AG08395 (cell line): ENCODE measurements around the gene RAPGEF1.

ENCODE experiments used
- DNase-seq: peaks from one replicate; pipeline ENCODE4 v3.0.0; 2012; ENCODE audit warnings: mixed read lengths, low spot score

RAPGEF1 gene

DNA sequence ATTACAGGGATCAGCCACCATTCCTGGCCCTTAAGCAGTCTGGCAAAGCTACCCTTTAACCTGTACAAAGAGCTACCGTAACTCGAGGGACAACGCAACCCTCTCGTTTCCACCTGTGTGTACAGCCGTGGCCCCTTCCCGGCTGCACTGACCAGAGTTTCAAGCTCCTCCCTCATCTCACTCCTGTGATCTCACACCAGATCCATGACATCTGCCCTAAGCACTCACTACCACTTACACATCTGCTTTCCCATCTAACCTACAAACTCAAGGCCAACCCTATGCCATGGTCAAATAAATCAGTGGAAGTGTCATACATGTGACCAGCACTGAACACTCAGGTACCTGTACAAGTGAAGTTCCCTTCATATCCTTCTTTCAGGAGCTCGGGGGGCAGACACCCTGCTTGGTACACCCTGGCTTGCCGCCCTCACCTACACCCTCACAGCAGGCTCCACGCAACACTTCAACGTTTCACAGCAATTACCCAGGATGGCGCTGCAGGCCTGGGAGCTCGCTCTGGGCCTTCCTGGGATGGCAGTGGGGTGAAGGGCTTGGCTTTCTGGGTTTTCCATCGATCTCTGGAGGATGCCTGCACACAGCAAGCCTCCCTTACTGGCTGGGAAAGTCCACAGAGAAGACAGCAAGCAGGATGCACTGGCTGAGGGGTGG is 132.8 kb downstream of the RAPGEF1 start:
- DNase-seq: no peak

DNA sequence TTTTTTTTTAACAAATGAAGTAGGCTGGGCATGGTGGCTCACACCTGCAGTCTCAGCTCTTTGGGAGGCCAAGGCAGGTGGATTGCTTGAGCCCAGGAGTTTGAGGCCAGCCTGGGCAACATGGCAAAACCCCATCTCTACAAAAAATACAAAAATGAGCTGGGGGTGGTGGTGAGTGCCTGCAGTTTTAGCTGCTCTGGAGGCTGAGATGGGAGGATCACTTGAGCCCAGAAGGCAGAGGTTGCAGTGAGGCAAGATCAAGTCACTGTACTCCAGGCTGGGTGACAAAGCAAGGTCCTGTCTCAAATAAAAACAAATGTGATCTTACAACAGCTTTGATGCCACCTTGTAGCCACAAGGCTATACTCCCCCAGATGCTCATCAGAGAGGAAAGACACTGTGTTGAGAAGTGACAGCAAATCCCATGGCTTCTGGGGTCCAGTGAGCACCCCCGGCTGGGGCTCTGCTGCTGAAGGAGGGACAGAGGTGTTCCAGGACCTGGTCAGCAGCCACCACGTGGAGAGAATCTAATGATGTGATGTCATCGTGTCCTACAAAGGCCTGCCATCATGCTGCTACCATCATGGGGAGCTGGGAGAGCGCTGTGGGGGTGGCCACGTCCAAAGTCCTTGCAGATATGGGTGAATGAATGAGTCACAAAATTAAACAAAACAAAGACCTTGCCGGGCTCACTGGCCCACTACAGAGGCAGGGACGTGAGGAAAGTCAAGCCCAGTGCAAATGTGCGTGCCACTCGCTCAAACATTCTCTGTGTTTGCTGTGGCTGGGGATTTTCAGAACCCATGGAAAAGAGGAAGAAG is 133.9 kb downstream of the RAPGEF1 start:
- DNase-seq: no peak

DNA sequence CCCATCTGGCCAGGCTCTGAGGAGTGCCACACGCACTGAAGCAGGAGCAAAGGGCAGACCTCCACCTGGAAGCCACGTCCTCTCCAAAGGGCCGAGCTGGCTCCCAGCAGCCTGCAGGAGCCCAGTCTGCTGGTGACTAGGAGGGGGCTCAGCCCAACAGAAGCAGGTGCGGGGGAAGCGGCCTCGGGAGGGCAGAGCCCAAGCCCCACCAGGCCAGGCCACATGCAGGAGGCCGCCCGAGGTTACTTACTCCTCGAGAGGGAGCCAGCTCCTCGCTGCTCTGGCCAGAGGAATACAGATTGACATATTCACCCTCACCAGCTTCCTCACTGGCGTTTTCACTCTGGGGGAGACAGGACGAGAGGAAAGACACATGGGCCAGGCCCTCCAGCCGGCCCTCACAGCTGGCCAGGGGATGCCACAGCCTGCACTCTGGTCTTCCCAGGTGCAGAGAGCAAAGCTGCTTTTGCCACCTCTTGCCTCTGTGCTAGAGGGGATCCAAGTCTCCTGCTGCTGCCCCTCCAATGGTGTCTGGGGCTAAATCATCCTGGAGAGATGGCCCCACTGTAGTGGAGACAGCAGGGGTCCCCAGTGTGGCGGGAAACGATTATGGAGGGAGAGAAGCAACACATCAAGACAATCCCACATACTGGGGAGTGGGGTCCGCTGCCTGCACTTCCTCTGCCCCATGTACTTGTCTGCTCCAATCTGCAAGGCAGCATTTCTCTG is 136.0 kb downstream of the RAPGEF1 start:
- no peak for DNase-seq

- no peak for DNase-seq
Observed at GRCh38 chr9:131603199-131603598, 136.7 kb downstream of the RAPGEF1 start.

- DNase-seq: no peak
Observed at GRCh38 chr9:131601683-131602181, 138.1 kb downstream of the RAPGEF1 start.

DNA sequence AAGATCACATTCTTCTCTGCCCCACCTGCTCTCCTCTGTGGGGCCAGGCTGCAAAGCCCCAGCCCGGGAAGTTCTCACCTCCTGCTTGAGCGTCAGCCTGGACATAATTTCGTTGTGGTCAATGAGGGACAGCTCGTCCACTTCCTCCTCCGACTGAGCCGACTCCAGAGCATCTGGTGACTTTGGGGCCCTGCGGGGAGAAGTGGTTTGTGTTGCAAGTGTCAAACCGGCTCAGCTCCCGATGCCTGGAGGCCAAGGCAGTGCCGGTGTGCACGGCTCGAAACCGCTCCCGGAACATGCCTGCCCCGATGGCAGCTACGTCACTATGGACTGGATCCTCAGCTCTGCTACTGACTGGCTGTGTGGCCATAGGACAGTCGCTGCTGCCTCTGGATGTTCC is 141.8 kb downstream of the RAPGEF1 start:
- no peak for DNase-seq

GRCh38 chr9:131597246-131597645 is 142.6 kb downstream of the RAPGEF1 start:
- no peak for DNase-seq

GRCh38 chr9:131596430-131596743 is 143.5 kb downstream of the RAPGEF1 start:
- DNase-seq: no peak

GRCh38 chr9:131595696-131596429 is 144.0 kb downstream of the RAPGEF1 start:
- DNase-seq: no peak

DNA sequence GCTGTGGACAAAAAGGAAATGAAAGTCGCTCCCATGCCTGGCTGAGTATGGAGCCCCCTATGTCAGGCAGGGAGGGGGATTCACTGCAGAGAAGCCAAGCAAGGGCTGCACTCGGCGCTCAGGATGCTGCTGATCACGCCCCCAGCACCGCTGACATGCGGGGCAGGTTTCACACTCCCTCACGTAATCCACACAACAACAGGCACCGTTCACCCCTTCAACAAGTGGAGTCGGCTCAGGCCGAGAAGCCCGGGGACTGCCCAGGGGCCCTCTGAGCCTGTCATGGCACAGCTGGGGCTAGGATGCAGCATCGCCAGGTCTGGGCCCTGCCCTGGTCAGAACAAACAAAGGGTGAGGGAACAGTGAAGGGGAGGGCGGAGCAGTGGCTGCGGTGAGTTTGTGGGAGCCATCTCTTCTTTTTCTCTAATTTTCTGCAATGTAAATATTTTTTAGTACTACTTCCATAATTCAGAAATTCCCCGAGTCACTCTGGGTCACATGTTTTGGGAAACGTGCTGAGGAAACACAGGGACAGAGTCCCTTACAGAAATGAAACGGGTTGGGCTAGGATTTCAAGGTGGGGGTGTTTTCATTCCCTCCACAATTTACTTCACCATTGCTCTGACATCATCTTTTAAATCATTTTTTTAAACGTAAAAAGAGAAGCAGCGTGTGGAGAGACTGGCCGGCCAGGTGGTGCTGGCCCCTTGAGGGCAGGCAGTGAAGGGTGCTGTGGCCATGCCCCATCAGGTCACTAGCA is 144.8 kb downstream of the RAPGEF1 start:
- DNase-seq: no peak

GRCh38 chr9:131593936-131594665 is 145.8 kb downstream of the RAPGEF1 start:
- DNase-seq: no peak

DNA sequence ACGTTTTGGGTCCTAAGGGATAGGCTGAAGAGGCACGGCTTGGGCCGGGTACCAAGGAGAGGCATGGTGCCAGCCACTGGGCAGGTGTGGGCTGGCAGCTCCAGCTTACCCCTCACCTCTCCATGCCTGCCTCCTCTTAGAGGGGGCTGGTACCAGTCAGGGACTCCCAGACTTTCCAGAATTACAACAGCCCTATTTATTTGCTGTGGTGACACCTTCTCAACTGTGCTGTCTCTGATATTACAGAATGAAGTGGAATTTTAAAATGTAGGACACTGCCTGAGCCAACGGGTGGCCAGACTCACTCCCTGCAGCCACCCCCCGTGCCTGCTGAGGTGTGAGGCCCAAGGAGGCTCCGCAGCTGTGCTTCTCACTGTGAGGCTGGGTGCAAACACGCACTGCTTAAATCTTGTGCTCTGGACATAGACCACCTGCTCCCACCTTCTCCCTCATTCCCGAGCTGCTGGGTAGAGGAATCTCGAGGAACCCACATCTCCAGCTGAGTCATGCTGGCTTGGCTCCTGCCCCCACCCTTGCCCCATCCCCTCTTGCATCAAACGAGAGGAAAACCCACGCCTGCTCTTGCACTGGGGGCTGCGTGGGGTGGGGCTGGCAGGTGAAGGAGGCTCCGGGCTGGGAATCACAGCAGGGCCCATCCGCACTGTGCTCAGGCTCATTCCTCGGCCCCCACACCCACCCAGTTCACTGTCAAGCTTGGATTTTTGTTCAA is 146.6 kb downstream of the RAPGEF1 start:
- peak; percentile 14 for DNase-seq

DNA sequence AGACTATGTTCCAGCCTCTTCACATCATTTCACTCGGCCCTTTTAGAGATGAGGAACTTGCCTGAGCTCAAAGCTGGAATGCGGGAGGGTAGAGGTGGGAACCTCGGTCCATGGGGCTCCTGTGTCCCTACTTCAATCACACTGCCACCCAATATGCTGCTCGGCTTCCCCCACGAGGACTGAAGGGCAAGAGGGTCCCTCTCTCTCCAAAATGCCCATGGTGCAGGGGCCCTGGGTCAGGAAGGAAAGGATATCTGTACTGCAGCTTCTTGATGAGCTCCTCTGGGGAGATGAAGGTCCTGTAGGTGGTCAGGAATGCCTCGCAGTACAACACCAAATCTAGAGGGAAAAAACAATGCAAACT is 148.0 kb downstream of the RAPGEF1 start:
- no peak for DNase-seq

DNA sequence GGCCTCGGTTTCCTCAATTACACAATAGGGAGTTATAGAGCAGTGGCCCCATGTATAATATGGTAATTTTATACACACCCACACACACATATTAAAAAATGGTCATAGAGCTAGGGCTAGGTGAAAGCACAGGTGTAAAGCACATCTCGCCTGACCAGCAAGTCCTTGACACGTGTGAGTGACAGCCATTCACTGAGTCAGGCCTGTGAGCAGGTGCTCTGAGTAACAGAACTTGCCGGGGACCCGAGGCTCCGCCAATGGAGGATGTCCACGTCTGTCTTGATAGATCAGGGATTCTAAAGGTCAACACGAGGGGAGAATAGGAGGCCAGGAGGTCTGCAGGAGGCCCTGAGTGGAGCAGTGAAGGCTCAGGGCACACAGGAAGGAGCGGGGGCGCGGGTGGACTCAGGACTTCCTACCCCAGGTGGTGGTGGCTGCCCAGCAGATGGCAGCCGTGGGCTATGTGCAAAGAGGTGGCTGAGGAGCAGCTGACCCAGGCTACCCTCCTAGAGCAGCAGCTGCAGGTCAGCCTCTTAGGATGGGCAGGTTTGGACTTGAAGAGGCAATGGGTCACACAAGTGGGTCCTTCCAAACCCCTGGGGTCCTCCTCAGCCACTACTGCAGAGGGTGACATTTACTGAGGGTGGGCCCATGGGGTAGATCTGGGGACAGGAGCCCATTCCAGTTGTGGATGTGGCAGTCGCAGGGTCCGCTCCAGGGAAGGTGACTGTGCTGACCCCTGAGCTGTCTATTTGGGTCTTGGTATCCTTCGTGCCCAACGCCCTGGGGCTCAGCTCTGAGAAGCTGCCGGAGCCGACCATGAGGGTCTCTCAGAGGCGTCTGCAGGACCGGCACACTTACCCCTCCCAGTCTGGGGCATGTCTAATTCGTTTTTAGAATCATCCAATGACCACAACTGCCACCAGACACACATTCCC is 148.7 kb downstream of the RAPGEF1 start:
- peak; percentile 89 for DNase-seq

DNA sequence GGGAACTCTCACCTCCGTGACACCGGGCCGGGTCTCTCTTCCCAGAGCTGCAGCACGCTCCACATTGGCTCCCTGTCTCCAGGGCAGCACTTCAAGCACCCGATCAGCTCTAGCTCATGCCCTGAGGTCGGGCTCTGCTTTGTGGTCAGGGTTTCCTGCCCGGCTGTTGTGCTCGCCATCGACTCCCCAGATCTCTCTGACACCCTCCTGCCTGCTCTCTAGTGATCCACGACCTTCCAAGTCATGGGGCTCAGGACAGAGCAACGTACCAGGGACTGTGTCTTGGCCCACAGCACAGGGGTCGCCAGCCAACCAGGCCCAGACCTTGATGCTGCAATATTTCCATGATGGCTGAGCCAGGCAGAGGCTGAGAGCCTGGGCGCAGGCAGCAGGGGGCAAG is 149.4 kb downstream of the RAPGEF1 start:
- DNase-seq: no peak

DNA sequence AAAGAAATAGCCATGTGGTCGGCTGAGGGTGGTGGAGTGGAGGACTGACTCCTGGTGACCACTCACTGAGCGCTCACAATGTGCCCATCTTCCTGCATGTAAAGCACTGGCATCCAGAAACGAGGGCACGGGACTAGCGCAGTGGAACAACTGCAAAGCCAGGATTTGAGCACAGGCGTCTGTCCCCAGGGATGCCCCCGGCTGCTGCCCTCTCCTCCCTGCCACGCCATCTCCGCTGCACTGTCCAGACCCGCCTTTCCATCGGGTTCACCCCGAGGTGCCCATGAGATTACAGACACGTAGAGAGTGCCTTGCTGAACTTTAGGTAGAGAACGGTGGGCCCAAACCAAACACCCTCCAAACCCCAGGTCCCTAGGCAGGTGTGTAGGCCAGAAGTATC is 149.9 kb downstream of the RAPGEF1 start:
- DNase-seq: no peak

GRCh38 chr9:131589124-131589711 is 150.7 kb downstream of the RAPGEF1 start:
- no peak for DNase-seq

DNA sequence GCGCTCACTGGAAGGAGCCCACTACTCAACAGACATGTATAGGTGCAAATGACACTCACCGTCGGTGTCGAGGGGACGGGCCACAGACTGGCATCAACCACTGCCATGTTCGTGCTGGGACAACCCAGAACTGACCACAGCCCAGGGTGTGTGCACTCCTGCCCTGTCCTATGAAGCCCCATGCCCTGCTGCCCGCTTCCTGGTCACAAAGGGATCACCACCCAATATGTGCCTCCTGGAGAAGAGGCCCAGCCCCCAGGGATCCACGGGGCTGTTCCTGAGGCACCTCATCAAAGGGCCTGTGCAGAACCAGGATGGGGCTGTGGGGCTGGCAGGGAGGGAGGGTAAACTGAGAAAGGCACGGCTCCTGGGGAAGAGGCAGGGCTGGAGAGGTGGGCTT is 151.5 kb downstream of the RAPGEF1 start:
- no peak for DNase-seq

- no peak for DNase-seq
Observed at GRCh38 chr9:131587906-131588305, 152.0 kb downstream of the RAPGEF1 start.
